GM21526 (cell line): ENCODE data around the gene ZNF319.

Experiments used
- ATAC-seq: cut with Tn5 transposase; IDR thresholded peaks from one replicate; pipeline ENCODE4 v1.9.1; 2021; ENCODE audit warnings: moderate library complexity; ENCODE audit not compliant: unreplicated experiment, low FRiP score

Gene ZNF319

DNA sequence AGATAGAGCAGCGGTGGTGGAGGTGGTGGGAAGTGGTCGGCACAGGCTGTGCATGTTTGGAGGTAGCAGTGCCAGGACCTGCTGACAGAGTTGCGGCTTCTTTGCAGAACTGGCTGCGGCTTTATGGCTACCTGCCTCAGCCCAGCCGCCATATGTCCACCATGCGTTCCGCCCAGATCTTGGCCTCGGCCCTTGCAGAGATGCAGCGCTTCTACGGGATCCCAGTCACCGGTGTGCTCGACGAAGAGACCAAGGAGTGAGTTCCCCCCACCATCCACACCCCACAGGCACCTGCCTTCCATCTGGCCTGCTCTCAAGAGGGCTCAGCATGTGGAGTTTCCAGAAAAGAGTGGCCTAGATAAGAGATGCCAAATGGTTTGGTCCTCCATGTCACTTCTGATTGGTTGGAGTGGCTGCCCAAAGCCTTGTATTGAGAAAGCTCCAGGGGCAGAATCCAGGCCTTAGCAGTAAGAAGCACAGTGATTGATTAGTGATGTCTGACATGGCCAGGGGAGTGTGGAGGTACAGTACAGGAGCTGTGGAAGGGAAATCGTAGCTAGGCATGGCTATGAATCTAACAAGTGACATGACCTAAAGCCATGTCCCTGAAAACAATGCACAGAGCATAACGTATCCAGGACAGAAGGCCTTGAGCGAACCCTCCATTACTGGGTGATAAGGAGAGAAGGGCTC is 37.0 kb upstream of the ZNF319 start:
- ATAC-seq, result no peak

DNA sequence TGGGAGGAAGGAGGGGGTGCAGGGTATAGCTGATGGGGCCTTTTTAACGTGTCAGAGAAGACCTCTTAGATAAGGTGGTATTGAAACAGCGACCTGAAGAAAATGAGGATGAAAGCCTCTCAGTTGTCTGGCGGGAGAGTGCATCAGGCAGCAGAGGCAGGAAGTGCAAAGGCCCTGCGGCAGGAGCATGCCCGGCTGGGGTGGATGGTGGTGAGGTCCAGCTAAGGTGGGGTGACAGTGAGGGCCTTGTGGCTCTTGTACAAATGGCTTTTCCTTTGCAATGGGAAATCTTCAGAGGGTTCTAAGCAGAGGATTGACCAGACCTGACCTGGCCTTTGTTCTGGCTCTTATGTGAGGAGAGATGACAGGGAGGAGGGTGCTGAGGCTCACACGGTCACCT is 36.5 kb upstream of the ZNF319 start:
- ATAC-seq, result no peak

DNA sequence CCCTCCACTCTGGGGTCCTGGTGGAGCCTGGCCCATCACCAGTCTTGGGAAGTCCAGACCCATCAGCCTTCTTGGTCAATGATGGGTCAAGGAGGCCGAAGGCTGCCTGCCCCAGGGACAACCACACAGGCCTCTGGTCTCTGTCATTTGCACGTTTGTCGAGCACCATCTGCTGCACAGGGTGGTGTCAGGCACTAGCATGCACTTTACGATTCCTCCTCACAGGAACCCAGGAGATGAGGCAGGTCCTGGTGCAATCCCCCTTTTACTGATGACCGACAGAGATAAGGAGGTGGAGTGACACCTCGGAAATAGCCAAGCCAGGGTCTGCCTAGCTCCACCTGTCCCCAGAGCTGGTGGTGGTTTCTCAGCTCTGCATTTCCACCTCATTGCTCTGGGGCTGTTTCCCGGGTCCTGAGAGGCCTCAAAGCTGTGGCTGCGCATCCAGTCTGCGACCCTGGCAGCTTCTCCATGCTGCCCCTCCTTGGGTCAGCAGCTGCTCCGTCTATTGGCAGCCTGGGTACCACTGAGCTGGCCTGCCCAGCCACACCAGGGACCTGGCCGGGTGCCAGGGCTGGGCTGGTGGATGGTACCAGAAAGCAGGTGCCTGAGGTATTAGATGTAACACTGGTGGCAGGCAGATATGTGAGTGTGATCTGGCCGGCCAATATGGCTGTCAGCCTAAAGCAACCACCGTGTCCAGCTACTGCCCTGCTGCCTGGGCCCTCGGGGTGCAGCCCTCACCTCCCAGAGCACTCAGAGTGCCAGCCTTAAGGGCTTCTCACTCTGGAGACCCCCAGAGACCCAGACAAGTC is 35.1 kb upstream of the ZNF319 start:
- no peak for ATAC-seq

DNA sequence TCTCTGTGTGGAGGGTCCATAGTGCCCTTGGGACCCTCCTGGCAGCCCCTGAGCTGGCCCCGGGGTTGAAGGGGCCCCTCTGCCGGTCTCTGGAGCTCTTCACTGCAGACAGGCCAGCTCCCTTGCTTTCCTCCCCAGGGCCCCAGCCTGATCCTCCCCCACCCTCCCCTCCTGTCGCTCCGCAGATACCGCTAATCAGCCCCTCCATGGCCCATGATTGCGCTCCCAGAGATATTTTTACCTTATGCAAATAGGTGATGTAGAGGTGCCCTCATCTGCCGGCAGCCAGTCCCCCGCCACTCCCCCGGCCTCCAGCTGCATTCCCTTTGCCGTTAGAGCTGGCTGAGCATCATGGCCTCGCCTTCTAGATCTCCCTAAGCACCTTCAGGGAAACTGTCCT is 34.3 kb upstream of the ZNF319 start:
- no peak for ATAC-seq

DNA sequence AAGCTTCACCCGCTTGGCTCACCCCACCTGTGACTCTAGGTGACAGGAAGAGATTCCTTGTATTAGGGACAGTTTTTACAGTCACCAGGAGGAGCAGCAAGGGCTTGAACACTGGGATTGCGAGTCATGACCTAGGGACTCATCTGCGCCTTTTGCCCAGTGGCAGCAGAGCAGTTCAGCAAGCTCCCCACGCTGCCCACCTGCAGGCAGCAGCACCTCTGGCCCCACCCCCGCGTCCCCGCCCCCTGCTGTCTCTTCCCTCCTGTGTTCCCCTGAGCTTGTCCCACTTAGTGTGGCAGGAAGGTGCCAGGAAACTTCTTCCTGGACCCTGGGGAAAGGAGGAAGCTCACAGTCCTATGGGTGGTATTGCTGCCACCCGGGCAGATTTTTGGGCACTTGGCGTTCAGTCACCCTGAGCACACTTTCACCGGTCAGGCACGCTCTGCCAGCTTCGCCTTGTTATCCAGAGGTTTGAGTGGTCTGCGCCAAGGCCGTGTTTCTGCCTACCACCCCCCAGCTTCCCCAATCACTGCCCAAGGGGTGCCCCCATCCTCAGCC is 33.7 kb upstream of the ZNF319 start:
- no peak for ATAC-seq

DNA sequence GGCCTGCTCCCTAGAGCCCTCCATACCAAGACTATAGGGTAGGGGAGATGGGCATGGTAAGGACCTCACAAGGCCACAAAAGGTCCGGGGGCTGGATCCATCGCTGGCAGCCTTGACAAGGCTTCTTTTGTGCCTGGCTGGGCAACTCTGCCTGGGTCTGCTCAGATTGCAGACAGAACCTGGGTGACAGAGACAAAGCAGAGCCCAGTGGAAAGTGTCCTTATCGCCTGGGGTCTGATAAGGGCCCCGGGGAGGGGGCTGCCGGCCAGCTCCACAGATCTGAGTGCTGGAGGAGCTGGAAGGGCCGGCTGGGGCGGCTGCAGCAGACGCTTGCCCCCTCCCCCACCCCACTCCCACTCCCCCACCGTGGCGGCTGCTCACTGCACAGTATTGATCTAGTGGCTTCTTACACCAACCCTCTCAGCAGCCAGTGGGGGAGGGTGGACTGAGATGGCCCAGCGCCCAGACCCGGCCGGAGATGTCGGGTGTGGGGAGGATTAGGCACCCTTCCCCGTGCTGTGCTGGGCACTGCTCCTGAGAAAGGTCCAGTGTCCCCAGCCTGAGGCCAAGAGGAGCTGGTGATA is 32.3 kb upstream of the ZNF319 start:
- ATAC-seq, result no peak

DNA sequence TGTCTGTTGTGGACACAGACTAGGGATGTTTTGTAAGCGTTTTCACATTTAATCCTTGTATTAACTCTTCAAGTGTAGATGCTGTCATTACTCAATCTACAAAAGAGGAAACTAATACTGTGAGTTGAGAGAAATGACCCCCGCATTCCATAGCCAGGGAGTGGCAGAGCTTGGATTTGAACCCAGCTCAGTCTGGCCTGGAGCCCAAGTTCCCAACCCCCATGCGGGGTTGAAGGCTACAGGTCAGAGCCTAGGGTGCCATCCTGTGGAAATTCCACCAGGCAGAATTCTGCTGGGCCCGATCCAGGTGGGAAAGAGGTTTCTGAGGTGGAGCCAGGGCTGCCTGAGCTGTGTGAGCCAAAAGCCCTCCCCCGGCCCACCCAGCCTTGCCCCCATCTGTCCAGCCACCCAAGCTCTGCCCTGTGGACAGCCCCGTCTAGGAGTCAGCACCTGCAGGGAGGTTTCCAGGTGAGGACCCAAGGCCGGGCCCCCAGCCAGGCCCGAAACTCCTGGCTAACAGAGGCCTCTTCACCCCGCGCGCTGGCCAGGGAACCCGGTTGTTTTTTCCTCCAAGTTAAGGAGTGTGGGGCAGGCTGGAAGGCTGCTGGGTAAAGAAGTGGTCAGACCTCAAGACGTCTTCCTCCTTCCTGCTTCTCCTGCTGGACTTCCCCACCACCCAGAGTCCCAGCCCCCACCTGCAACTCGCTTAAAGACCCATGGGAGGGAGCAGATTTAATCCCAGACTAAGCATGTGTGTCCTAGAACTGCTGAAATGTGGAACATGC is 30.7 kb upstream of the ZNF319 start:
- ATAC-seq, result no peak

DNA sequence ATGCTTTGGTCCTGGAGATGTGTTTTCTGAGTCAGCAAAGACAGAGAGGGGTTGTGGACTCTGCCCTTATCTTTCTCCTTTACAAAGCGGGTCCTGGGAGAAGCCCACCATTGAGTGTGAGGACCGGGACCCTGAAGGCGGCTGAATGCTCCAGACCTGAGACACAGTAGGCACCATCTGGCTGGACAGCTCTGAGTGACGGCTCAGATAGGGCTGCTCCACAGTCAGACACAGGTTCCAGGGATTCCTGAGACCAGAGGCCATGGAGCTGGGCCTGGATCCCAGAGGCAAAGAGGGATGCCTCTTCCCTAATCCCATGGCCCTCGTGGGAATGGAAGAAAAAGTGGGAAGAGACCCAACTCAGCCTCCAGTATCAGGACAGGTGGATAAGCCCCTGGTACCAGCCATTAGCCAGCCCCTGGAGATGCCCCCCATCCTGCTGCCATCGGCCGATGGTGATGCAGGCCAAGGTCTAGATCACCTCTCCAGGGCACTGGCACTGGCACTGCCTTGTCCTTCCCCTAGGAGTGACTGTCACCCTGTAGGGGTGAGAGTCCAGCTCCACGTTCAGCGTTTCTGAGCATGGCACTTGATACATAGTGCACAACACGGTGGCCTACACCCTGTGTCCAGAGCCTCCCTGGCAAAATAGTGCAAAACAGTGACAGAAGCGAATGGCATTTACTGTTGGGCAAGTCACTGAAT is 29.8 kb upstream of the ZNF319 start:
- no peak for ATAC-seq

DNA sequence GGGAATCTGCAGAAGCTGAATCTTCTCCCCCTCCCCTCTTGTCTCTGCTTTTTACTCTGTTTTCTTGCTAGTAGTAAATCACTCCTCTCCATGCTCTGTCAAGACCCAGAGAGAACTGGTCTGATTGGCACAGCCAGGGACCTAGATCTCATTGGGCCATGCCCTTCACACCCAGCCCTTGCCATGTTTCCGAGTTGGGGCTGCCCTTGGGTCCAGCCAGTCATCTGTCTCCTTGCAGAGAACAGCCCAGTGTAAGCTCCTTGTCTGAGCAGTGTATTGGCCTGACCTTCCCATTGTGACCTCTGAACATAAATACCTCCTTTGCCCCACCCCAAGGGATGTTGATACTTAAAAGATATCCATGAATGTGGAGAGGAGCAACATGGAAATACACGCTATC is 28.9 kb upstream of the ZNF319 start:
- ATAC-seq, result no peak

DNA sequence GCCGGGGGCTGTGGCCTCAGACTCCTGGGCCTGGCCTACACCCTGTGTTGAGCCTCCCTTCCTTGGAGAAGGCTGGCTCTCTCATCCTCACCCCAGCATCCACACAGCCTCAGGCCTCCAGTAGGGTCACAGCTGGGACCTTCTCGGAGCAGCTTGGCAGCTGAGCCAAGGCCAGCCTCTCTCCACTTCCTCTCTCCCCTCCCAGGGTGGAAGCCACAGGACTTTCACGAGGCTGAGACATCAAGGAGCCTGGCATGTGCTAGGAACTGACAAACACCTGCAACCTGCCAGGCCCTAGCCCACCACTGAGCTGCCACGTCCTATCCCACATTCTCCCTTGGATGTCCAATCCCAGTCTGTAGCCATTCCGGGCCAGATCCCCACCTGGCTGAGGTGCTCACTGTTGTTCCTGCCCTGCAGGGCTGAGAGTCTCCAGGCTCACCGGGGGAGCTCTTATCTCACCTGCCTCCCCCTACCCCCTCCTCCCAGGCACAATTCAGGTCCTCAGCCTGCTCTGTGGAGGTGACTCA is 28.1 kb upstream of the ZNF319 start:
- no peak for ATAC-seq

DNA sequence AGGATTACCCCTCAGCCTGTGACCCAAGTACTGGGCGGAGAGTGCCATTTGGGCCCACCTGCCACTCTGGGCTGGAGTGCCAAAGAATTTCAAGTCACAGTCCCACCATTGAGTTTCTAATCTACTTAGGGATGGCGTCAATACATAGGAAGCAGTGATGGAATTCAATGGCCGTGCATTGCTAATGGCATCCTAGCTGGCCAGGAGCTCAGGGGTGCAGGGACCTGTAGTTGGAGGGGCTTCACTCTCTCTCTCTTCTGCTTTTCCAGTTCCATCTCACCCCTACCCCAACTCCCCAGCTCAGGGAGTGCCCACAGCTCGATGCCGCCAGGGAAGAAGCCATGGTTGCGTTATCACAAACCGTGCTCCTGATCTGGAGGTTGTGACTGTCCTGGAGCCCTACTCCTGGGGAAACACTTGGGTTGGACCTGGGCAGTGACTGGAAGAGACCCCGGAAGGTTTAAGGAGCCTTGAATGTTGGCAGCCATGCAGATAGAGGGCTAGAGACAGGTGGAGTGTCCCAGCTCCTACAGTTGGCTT is 27.5 kb upstream of the ZNF319 start:
- ATAC-seq, result no peak

DNA sequence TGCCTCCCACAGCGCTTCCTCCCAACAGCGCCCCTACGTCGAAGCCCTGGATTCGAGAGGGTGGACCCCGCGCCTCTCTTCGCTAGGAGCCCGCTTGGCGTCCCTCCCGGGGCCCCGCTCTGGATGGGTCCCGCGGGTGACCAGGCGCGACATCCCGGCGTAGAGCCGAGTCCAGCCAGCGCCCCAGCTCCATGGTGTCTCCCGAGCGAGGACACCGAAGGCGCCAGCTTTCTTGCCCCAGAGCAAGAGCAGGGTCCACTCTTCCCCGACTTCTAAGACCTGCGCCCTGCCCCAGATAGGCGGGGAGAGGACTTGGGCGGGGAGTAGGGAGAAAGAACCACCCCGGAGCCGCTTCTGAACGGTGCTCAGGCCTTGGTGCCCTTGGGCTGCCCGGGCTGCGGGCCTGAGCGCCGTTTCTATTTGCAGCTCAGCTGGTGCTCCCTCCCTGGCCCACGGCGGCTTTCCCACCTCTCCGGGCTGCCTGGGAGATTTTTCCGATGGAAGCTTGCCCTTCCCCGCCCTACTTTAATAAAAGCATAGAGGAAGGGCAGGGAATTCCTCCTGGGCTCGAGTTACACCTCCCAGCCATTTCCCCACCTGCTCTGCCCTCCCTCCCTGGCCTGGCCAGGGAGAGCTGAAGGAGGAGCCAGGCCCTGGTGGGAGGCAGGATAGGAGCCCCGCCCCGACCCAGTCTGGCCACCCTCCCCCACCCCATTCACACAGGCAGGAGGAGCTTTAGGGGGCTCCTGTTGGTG is 26.9 kb upstream of the ZNF319 start:
- no peak for ATAC-seq

DNA sequence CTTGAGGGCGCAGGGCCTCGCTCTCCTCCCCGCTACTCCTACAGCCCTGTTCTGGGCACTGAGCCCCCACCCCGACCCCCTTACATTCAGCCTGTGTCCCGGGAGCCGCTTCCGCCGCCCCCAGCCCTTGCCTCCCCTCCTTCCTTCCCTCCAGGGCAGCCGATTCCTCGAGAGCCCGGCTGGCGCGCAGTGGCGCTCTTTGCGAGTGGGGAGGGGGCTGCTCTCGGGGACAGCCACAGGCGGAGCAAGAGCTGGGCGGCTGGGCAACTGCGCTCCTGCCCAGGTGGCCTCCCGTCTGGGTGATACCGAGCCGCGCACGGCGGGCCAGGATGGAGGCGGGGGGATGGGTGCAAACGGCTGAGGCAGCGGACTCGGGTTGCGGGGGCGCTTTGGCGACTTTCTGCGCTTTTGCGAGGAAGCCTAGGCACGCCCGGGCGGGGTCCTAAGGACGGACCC is 26.3 kb upstream of the ZNF319 start:
- ATAC-seq, result no peak

DNA sequence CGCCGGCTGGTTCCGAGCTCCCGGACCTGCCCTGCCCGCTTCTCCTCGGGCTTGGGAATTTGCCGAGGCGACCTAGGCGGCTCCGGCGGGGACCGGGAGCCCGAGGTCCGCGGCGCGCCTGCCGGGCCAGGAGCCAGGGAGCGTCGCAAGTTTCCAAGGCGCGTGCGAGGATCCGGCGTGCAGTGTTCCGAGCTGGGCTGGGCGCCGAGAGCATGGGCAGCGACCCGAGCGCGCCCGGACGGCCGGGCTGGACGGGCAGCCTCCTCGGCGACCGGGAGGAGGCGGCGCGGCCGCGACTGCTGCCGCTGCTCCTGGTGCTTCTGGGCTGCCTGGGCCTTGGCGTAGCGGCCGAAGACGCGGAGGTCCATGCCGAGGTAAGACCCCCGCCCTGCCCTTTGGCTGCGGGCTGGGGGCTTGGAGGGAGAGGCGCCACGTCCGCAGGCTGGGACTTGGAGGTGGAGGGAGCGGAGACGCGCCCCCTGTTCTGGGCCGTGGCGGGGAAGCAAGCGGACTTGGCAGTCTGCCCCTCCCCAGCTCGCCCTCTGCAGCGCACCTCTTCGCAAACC is 25.8 kb upstream of the ZNF319 start:
- ATAC-seq, result no peak

DNA sequence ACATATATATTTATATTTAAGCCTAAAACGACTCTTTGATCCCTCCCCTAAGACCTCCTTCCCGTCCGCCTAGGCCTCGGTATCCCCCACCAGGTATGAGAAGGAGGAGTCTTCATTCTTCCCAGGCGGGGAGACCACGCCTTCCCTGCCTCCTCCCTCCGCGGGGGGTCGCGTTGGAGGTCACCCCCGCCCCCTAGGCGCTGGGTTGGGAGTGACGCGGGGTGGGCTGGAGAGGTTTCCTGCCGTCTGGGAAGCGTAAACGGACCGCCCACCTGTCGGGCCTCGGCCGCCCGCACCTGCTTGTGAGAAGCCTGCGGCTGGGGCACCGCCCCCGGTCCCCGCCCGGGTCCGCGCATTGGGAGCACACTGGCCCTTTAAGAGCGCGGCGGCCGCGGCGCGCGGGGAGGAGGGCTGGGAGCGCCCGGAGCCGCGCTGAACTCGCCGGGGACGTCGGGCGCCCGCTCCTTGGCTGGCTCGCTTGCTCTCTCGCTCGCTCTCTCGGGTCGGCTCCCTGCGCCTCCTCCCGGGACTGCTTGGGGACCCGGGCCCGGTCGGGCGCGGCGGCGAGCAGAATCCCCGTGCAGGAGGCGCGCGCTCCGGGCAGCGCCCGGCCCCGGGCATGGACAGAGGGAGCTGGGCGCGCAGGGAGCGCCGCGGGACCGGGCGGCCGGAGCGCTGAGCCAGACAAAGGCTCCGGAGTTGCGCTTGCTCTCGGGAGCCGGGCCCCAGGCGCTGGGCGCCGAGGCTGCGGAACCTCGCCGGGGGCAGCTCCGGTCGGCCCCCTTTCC is 25.1 kb upstream of the ZNF319 start, which contains the start of gene MMP15:
Gene MMP15, plus strand, starts transcription at position 404 of the 788 bp plus-strand sequence. CDS start 597 bp downstream, outside the sequence.
- ATAC-seq, result no peak

DNA sequence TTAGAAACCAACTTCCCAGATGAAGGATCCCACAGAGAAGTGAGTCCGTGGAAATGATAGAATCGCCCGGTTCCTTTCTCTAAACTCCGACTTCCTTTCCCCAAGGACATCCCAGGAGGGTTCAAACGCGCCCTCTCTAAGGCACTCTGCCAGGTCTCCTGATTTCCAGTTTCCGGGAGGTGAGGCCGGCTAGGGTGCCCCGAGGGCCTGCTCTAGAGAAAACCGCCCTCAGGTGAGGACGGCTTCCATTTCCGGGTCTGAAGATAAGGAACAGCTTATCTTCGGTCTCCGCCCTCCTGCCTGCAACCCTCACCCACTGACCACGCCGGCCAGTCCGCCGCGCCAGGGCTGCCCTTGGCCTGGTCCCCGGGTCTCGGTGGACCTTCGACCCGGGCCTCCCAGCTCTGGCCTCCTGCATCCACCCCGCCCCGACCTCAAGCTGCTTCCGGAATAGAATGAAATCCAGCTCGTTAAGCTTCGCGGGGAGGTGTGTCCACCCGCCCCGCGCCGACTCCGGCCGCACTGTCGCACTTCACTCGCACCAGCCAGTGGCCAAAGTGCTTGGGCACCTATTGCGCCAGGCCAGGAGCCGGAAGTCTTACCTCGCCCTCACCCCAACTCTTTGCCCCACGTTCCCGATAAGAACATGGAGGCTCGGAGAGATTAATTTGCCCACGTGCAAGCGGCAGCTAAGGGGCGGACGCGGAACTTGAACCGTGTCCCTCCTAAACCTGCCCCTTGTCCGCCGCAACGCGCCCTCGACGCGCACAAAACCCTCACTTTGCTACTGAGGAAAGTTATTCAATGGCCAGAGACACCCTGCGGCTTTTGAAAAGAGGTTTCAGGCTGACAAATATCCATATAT is 24.2 kb upstream of the ZNF319 start:
- no peak for ATAC-seq
